ENCODE results near the gene CCDC73.

- TF ChIP-seq EP300 (IDR thresholded peaks at IDR 0.05) (no peak), POLR2A (IDR thresholded peaks at IDR 0.05) (no peak), CTCF (IDR thresholded peaks at IDR 0.05) (no peak)
Observed at GRCh38 chr11:32786811-32787210, 7.7 kb downstream of the CCDC73 start.

Measured in upper lobe of left lung (tissue), 4 donors.